GM12891 (cell line): ENCODE data around the gene TOMM34.
A peak's percentile ranks its signal among the peaks of the same experiment; 100 is the strongest.

Experiments used
- DNase-seq: peaks from one replicate; pipeline ENCODE4 v3.0.0; 2011; ENCODE audit warnings: low spot score; ENCODE audit not compliant: insufficient read length
- FAIRE-seq: peaks from 2 replicates; lab custom pipeline; 2011; peaks lifted over from hg19 to GRCh38; lab: Jason Lieb, UNC
- PAX5 ChIP-seq: IDR thresholded peaks from 2 replicates; pipeline ENCODE4 v1.6.1; 2011; ENCODE audit warnings: low read length, moderate library complexity, mild to moderate bottlenecking; ENCODE audit not compliant: insufficient read depth, severe bottlenecking
- POLR2A ChIP-seq: IDR thresholded peaks from 2 replicates; pipeline ENCODE4 v1.6.1; 2011; ENCODE audit warnings: low read depth, low read length, control low read depth
- POLR2AphosphoS5 ChIP-seq: IDR thresholded peaks from 2 replicates; pipeline ENCODE4 v1.6.1; 2011; ENCODE audit warnings: low read depth, low read length, control low read depth
- POU2F2 ChIP-seq: IDR thresholded peaks from 2 replicates; pipeline ENCODE4 v1.6.1; 2011; ENCODE audit warnings: low read depth, mild to moderate bottlenecking, control low read depth, low read length, moderate library complexity
- SPI1 ChIP-seq: IDR thresholded peaks from 2 replicates; pipeline ENCODE4 v1.6.1; 2011; ENCODE audit warnings: low read depth, low read length, control low read depth
- TAF1 ChIP-seq: IDR thresholded peaks from 2 replicates; pipeline ENCODE4 v1.6.1; 2011; ENCODE audit warnings: low read depth, low read length, control low read depth

Gene TOMM34

DNA sequence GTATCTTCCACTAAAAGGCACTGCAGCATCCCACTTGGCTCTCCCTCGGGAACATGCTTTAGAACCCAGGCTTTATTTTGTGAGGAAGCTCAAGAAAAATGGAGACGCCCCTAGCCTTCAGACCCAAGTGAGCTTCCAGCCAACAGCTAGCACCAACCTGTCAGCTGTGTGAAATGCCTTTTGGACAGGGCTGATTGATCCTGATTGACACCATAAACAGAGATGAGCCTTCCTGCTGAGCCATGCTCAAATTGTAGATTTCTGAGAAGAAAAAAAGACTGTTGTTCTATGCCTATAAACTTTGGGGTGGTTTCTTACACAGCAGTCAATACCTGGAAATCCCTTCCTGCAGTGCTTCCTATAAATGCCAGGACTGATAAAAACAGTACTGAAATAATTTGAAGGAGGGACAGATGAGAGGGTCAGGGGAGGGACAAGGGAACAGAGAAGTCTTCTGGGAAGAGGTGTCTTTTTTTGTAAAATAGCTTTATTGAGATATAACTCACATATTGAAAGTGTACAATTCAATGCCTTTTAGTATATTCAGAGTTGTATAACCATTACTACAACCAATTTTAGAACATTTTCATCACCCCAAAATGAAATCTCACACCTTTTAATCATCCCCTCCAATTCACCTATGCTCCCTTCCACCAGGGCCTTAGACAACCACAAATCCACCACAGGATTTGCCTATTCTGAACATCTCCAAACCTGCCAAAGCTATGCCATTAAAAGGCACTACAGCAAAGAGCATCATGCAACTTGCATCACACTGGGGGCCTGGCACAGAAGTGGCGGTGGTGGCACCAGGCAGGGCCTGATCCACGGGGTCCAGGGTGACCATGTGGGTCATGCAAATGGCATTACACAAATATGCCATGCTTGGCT is 3.4 kb upstream of the TOMM34 start:
- DNase-seq (no peak), FAIRE-seq (no peak)
- TF ChIP-seq POU2F2, result peak; percentile 78
- no peak for TF ChIP-seq PAX5

DNA sequence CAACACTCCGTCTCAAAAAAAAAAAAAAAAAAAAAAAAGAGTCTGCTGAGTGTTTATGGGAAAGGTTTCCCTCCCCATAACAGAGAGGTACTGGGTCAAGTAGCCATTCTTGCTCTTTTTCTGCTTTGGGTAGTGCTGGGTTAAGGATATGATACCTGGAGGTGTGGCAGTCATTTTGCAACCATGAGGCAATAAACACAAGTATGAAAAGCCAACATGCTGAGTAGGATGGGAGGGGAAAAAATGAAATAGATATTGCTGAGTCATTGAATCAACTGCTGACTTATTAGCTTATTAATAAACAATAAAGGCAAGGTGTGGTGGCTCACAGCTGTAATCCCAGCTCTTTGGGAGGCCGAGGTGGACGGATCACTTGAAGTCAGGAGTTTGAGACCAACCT is 2.3 kb upstream of the TOMM34 start:
- FAIRE-seq (no peak), DNase-seq (no peak)
- TF ChIP-seq POLR2A (no peak), POLR2AphosphoS5 (no peak), POU2F2 (no peak), TAF1 (no peak), PAX5 (no peak), SPI1 (no peak)

DNA sequence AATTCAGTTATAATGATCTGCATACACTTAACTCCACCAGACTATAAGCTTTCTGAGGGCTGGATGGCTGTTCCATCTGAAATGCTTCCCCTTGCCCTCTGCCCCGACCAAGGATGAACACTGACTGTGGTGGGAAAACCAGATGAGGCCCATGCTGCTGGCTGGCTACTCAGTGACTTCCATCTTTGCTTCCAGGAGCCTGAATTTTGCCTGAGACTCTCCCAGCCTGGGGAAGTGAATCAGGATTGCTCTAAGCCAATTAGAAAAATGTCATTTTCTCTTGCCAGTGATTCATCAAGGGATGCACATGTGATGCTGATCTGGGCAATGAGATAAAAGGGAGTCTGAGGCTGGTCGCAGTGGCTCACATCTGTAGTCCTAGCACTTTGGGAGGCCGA is 1.7 kb upstream of the TOMM34 start:
- TF ChIP-seq SPI1, result no peak
- no peak for TF ChIP-seq POLR2A
- TF ChIP-seq POU2F2, result no peak
- TF ChIP-seq TAF1, result no peak
- no peak for TF ChIP-seq POLR2AphosphoS5
- TF ChIP-seq PAX5, result no peak
- DNase-seq (no peak), FAIRE-seq (no peak)

DNA sequence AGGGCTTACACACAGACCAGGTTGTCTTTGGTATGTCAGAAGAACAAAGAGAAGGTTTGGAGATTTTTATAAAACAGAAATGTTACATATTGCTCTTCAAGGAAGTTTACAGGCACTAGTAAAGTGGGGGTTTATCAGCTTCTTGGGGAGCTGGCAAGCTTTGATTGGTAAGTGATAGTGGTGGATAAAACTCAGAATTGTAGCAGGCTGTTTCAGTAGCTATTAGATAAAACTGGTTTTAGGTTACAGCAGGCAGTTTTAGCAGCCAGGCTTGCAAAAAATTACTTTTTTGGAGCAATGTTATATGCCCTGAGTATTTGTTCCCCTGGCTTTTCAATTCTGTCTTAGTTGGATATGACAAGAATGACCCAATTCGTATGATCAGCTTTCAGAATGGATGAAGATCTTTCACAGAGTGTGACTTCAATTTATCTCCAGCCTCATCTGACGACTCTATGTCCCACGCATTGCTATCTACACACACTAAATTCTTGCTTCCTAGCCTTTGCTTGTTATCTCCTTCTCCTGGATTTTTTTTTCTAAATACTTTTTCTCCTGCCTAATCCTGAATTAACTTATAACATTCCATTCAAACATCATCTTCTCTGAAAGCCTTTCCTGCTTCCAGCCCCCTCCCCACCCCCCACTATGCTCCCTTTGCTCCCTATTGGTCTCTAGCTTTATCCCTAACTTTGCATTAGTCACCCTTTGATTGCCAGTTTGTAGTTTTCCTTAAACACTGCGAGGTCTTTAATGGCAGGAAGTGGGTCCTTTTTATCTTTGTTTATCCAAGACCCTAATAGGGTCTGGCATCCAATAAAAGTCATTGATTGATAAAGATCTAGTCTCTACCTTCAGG is 1.0 kb upstream of the TOMM34 start:
- FAIRE-seq (no peak), DNase-seq (no peak)
- no peak for TF ChIP-seq SPI1
- no peak for TF ChIP-seq PAX5
- TF ChIP-seq TAF1, result no peak
- no peak for TF ChIP-seq POU2F2
- no peak for TF ChIP-seq POLR2A
- TF ChIP-seq POLR2AphosphoS5, result no peak

GRCh38 chr20:44959638-44960102 is 527 bp downstream of the TOMM34 start:
- TF ChIP-seq TAF1 (no peak), POLR2A (no peak; the same call in 1 of the 2 replicates), PAX5 (no peak), POLR2AphosphoS5 (no peak), SPI1 (no peak), POU2F2 (no peak)
- FAIRE-seq (peak; percentile 5), DNase-seq (no peak)

DNA sequence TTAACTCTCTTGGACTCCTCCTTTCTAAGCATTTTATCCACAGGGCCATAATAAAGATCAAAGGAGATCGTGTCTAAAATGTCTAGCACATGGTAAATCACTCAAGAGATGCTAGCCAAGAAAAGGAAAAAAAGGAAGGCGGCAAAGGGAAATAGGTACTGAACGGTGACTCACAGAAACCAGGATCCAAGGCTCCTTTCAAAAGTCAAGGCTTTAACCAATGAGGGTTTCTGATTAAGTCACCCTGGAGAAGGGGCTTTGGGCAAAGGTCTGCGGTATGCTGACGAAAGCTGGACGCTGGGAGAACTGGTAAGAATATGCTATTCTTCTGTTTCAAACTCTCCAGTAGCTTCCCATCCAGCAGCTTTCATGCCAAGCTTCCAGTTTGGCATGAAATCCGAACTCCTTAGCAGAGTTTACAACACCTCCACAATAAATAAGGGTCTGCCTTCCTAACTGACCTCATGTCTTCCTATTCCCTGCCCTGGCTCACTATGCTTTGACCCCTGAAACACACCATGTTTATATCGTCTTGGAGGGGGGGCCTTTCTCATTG is 1.0 kb downstream of the TOMM34 start:
- no peak for FAIRE-seq
- no peak for DNase-seq
- TF ChIP-seq SPI1 (no peak), POLR2A (no peak), POLR2AphosphoS5 (no peak), TAF1 (no peak), POU2F2 (no peak), PAX5 (no peak)

DNA sequence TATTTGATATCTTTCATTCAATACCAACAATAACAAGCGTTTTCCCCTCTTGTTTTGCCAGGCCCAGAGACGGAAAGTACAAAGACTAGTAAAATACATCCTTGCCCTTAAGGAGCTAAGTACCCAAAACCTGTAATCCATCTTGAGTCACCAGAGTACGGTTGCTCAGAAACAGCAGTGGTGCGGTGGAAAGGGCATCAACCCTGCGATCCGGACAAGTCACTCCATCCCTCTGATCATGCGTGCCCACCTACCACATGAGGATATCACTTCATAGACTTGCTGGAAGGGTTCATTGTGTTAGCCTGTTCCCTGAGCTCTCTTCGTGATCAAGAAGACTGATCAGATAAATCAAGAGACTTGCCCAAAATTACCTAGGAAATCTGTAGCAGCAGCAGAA is 1.9 kb downstream of the TOMM34 start:
- FAIRE-seq (no peak), DNase-seq (no peak)
- TF ChIP-seq POLR2A (no peak), POU2F2 (no peak), PAX5 (no peak), SPI1 (no peak), POLR2AphosphoS5 (no peak), TAF1 (no peak)

DNA sequence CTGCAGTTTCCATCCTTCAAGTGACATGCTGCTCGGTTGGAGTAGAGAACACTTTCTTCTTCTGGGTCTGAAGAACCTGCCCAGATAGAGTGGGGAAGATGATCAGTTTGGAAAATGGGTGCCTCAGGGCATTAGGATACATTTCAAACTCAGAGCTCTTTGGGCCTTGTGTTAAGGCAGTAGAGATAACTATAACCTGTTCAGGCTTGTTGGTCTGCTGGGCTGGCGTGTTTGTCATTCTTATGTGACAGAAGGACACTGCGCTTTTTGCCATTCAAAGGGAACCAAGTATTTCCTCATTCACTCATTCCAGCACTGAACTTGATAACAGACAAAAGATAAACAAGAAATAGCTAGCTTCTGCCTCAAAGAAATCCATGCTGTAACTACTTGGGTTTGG is 3.8 kb downstream of the TOMM34 start:
- FAIRE-seq (no peak), DNase-seq (no peak)

GRCh38 chr20:44955270-44955669 is 4.9 kb downstream of the TOMM34 start:
- DNase-seq, result no peak
- no peak for FAIRE-seq

More for the DNA sequence above, 3.8 kb downstream of the TOMM34 start:
- TF ChIP-seq PAX5 (no peak), POLR2A (no peak), TAF1 (no peak), POU2F2 (no peak), POLR2AphosphoS5 (no peak), SPI1 (no peak)

GRCh38 chr20:44954211-44954610 is 6.0 kb downstream of the TOMM34 start:
- TF ChIP-seq TAF1 (no peak), PAX5 (no peak), POU2F2 (no peak), POLR2A (no peak), SPI1 (no peak), POLR2AphosphoS5 (no peak)
- no peak for FAIRE-seq
- no peak for DNase-seq

More at GRCh38 chr20:44955270-44955669, 4.9 kb downstream of the TOMM34 start:
- no peak for TF ChIP-seq POU2F2
- peak; percentile 88 for TF ChIP-seq SPI1
- TF ChIP-seq PAX5, result no peak
